GM12891 (cell line): ENCODE results near the gene BTG1.

Experiments
- DNase-seq: peaks from one replicate; pipeline ENCODE4 v3.0.0; 2011; ENCODE audit warnings: low spot score; ENCODE audit not compliant: insufficient read length
- FAIRE-seq: peaks from 2 replicates; lab custom pipeline; 2011; peaks lifted over from hg19 to GRCh38; lab: Jason Lieb, UNC
- PAX5 ChIP-seq: IDR thresholded peaks from 2 replicates; pipeline ENCODE4 v1.6.1; 2011; ENCODE audit warnings: low read length, moderate library complexity, mild to moderate bottlenecking; ENCODE audit not compliant: insufficient read depth, severe bottlenecking
- POLR2A ChIP-seq: IDR thresholded peaks from 2 replicates; pipeline ENCODE4 v1.6.1; 2011; ENCODE audit warnings: low read depth, low read length, control low read depth
- POLR2AphosphoS5 ChIP-seq: IDR thresholded peaks from 2 replicates; pipeline ENCODE4 v1.6.1; 2011; ENCODE audit warnings: low read depth, low read length, control low read depth
- POU2F2 ChIP-seq: IDR thresholded peaks from 2 replicates; pipeline ENCODE4 v1.6.1; 2011; ENCODE audit warnings: low read depth, mild to moderate bottlenecking, control low read depth, low read length, moderate library complexity
- SPI1 ChIP-seq: IDR thresholded peaks from 2 replicates; pipeline ENCODE4 v1.6.1; 2011; ENCODE audit warnings: low read depth, low read length, control low read depth
- TAF1 ChIP-seq: IDR thresholded peaks from 2 replicates; pipeline ENCODE4 v1.6.1; 2011; ENCODE audit warnings: low read depth, low read length, control low read depth

BTG1 gene

GRCh38 chr12:92134638-92135274 is 10.9 kb downstream of the BTG1 start:
- no peak for TF ChIP-seq SPI1
- TF ChIP-seq PAX5, result no peak
- TF ChIP-seq POLR2AphosphoS5, result no peak; the same call in none of the 2 replicates
- TF ChIP-seq POLR2A, result no peak; the same call in 1 of the 2 replicates
- no peak for TF ChIP-seq POU2F2
- TF ChIP-seq TAF1, result no peak
- DNase-seq (no peak), FAIRE-seq (peak; percentile 64)

- FAIRE-seq (peak; percentile 72), DNase-seq (no peak)
- no peak for TF ChIP-seq POLR2A
- no peak for TF ChIP-seq PAX5
- TF ChIP-seq POU2F2, result no peak
- TF ChIP-seq TAF1, result no peak
- TF ChIP-seq POLR2AphosphoS5, result peak; percentile 35
- TF ChIP-seq SPI1, result no peak
Observed at GRCh38 chr12:92133795-92134637, 11.6 kb downstream of the BTG1 start.

GRCh38 chr12:92133171-92133570 is 12.5 kb downstream of the BTG1 start:
- TF ChIP-seq POLR2AphosphoS5, result no peak
- no peak for TF ChIP-seq PAX5
- TF ChIP-seq SPI1, result no peak
- TF ChIP-seq POU2F2, result no peak
- TF ChIP-seq POLR2A, result no peak
- TF ChIP-seq TAF1, result no peak
- no peak for DNase-seq
- peak; percentile 75 for FAIRE-seq

GRCh38 chr12:92132288-92132687 is 13.4 kb downstream of the BTG1 start:
- TF ChIP-seq POLR2A (0 out of 2 replicates have a peak, but pooled peaks have one; percentile 52), POU2F2 (no peak)
- FAIRE-seq (no peak), DNase-seq (no peak)

- DNase-seq, result no peak
- no peak for TF ChIP-seq TAF1
- 0 out of 2 replicates have a peak, but pooled peaks have one; percentile 15 for TF ChIP-seq POLR2A
- FAIRE-seq, result no peak
Observed at GRCh38 chr12:92130999-92131398, 14.6 kb downstream of the BTG1 start.

- FAIRE-seq (no peak), DNase-seq (no peak)
- TF ChIP-seq POLR2A, result peak; percentile 52
- TF ChIP-seq PAX5, result no peak
Observed at GRCh38 chr12:92129609-92130008, 16.0 kb downstream of the BTG1 start.

GRCh38 chr12:92128612-92129011 is 17.0 kb downstream of the BTG1 start:
- no peak for FAIRE-seq
- no peak for DNase-seq
- TF ChIP-seq SPI1, result no peak
- TF ChIP-seq TAF1, result no peak
- TF ChIP-seq POLR2A, result no peak

GRCh38 chr12:92124689-92125029 is 21.0 kb downstream of the BTG1 start:
- TF ChIP-seq POLR2AphosphoS5, result no peak
- no peak for TF ChIP-seq PAX5
- TF ChIP-seq TAF1, result no peak
- TF ChIP-seq POU2F2, result no peak
- peak; percentile 84 for FAIRE-seq
- no peak for DNase-seq

GRCh38 chr12:92123780-92124688 is 21.6 kb downstream of the BTG1 start:
- DNase-seq (no peak), FAIRE-seq (no peak)
- no peak for TF ChIP-seq POLR2A
- no peak for TF ChIP-seq PAX5
- no peak for TF ChIP-seq POLR2AphosphoS5
- no peak for TF ChIP-seq POU2F2

- FAIRE-seq (peak; percentile 56), DNase-seq (no peak)
- TF ChIP-seq POU2F2, result no peak
- TF ChIP-seq PAX5, result no peak
- TF ChIP-seq POLR2AphosphoS5, result no peak
- TF ChIP-seq TAF1, result no peak
- no peak for TF ChIP-seq POLR2A
- TF ChIP-seq SPI1, result no peak
Observed at GRCh38 chr12:92122941-92123779, 22.5 kb downstream of the BTG1 start.
